Measurements from ENCODE around the gene POU2F1. TPM values are rescaled to one million over a fixed set of nuclear protein-coding genes. Genes with fewer than 3 reads are reported as not detected.

Gene POU2F1
- polyA plus RNA-seq, 2 of the 4 experiments (the other 2 are of a cell fraction): 2.9 to 9.4 TPM

DNA sequence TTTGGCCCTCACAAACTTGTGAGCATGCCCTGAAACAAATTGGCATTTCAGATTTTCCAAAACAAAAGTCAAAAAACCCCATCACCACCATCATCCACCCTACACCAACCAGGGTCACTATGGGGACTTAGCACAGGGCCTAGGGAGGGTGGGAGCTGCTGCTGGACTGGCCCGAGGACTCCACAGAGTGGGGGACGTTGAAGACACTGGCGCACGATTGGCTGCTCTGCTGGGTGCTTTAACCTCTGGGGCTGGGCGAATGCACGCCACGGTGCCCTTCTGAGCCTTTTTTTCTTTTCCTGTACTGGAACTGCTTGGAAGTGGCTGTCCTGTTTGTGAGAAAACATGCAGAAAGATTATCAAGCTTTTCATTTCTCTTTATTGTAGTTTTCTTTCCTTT, 204.8 kb downstream of the POU2F1 start:
- H3K4me2 ChIP-seq: no peak overlapping the region
- POLR2A ChIA-PET: no interaction called here
- CTCF ChIA-PET: interaction anchor here (0.9 to 5.4 kb wide), 4 partner anchors 16 to 158 kb away, joined by 3 to 29 read pairs (median 7); no protein-coding TSS in a partner anchor
- no peak for ATAC-seq
- H3K4me3 ChIP-seq: no peak overlapping the region
- no peak overlapping the region for H3K27ac ChIP-seq
- H3K4me1 ChIP-seq: peaks cover 3% of the 10 kb centered on the region; the same call in 2 of the 3 replicates
- no peak for FAIRE-seq
- WGBS (ENCODE audit: missing lambda C conversion rate): 94% methylated on average over 7 of the region's 7 CpGs
- TF ChIP-seq, protein P1, sequence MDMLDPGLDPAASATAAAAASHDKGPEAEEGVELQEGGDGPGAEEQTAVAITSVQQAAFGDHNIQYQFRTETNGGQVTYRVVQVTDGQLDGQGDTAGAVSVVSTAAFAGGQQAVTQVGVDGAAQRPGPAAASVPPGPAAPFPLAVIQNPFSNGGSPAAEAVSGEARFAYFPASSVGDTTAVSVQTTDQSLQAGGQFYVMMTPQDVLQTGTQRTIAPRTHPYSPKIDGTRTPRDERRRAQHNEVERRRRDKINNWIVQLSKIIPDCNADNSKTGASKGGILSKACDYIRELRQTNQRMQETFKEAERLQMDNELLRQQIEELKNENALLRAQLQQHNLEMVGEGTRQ (IDR thresholded peaks at IDR 0.05): no peak
- TF ChIP-seq, protein P2, sequence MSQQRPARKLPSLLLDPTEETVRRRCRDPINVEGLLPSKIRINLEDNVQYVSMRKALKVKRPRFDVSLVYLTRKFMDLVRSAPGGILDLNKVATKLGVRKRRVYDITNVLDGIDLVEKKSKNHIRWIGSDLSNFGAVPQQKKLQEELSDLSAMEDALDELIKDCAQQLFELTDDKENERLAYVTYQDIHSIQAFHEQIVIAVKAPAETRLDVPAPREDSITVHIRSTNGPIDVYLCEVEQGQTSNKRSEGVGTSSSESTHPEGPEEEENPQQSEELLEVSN (IDR thresholded peaks at IDR 0.05; ENCODE audit: borderline replicate concordance, low read depth): no peak
- DNase-seq (ENCODE audit: low read depth in 1 of 2, low spot score in 1 of 2): no peak
- no peaks in the 10 kb centered on the region for H3K9me3 ChIP-seq

DNA sequence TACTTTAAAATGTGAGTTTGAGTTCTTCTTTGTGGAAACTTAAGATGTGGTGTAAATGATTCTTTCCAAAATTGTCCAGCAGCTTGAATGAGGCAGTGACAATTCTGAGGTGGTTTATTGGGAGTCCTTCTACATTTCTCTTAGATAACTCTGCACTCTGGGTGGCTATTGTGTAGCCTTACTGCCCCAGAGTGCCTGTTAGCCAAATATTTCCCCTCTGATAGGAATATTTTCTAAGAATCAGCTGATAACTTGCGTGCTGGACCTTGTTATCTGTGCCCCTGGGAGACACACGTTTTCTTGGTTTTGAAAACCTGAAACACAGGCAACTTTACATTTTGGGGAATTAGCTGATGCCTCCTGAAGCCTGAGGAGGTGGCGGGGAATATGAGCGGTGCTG, 206.0 kb downstream of the POU2F1 start:
- CTCF ChIA-PET: interaction anchor here (1.1 to 5.4 kb wide), 6 partner anchors 9 to 158 kb away, joined by 3 to 29 read pairs (median 6); no protein-coding TSS in a partner anchor
- no peak for FAIRE-seq
- Histone ChIP-seq H3K4me3 (no peak overlapping the region), H3K9me3 (no peaks in the 10 kb centered on the region), H3K4me1 (no peaks in the 10 kb centered on the region), H3K27ac (no peak overlapping the region), H3K4me2 (no peak overlapping the region)
- no peak for ATAC-seq
- TF ChIP-seq, protein P3, sequence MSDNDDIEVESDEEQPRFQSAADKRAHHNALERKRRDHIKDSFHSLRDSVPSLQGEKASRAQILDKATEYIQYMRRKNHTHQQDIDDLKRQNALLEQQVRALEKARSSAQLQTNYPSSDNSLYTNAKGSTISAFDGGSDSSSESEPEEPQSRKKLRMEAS (IDR thresholded peaks at IDR 0.05): no peak
- TF ChIP-seq SMC3 (IDR thresholded peaks at IDR 0.05): no peak
- no peak for TF ChIP-seq MAFK (IDR thresholded peaks at IDR 0.05; ENCODE audit: partially characterized antibody)
- TF ChIP-seq CEBPB (IDR thresholded peaks at IDR 0.05): no peak
- TF ChIP-seq, protein P4, sequence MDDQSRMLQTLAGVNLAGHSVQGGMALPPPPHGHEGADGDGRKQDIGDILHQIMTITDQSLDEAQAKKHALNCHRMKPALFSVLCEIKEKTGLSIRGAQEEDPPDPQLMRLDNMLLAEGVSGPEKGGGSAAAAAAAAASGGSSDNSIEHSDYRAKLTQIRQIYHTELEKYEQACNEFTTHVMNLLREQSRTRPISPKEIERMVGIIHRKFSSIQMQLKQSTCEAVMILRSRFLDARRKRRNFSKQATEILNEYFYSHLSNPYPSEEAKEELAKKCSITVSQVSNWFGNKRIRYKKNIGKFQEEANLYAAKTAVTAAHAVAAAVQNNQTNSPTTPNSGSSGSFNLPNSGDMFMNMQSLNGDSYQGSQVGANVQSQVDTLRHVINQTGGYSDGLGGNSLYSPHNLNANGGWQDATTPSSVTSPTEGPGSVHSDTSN (IDR thresholded peaks at IDR 0.05): no peak
- TF ChIP-seq RARB (CRISPR knock-in tag; IDR thresholded peaks at IDR 0.05): no peak
- TF ChIP-seq, protein P5, sequence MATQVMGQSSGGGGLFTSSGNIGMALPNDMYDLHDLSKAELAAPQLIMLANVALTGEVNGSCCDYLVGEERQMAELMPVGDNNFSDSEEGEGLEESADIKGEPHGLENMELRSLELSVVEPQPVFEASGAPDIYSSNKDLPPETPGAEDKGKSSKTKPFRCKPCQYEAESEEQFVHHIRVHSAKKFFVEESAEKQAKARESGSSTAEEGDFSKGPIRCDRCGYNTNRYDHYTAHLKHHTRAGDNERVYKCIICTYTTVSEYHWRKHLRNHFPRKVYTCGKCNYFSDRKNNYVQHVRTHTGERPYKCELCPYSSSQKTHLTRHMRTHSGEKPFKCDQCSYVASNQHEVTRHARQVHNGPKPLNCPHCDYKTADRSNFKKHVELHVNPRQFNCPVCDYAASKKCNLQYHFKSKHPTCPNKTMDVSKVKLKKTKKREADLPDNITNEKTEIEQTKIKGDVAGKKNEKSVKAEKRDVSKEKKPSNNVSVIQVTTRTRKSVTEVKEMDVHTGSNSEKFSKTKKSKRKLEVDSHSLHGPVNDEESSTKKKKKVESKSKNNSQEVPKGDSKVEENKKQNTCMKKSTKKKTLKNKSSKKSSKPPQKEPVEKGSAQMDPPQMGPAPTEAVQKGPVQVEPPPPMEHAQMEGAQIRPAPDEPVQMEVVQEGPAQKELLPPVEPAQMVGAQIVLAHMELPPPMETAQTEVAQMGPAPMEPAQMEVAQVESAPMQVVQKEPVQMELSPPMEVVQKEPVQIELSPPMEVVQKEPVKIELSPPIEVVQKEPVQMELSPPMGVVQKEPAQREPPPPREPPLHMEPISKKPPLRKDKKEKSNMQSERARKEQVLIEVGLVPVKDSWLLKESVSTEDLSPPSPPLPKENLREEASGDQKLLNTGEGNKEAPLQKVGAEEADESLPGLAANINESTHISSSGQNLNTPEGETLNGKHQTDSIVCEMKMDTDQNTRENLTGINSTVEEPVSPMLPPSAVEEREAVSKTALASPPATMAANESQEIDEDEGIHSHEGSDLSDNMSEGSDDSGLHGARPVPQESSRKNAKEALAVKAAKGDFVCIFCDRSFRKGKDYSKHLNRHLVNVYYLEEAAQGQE (IDR thresholded peaks at IDR 0.05): no peak
- TF ChIP-seq HOXB5 (CRISPR knock-in tag; IDR thresholded peaks at IDR 0.05): no peak
- TF ChIP-seq HDAC2 (IDR thresholded peaks at IDR 0.05): no peak
- TF ChIP-seq POLR2A (IDR thresholded peaks at IDR 0.05; ENCODE audit: low read length): no peak
- TF ChIP-seq, protein P6, sequence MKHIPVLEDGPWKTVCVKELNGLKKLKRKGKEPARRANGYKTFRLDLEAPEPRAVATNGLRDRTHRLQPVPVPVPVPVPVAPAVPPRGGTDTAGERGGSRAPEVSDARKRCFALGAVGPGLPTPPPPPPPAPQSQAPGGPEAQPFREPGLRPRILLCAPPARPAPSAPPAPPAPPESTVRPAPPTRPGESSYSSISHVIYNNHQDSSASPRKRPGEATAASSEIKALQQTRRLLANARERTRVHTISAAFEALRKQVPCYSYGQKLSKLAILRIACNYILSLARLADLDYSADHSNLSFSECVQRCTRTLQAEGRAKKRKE (CRISPR knock-in tag; IDR thresholded peaks at IDR 0.05; ENCODE audit: low read depth): no peak
- TF ChIP-seq NFE2L2 (conservative IDR thresholded peaks at IDR 0.05; ENCODE audit: low read length): no peak
- no peak for TF ChIP-seq CBX2 (IDR thresholded peaks at IDR 0.05; ENCODE audit: borderline replicate concordance, low read depth)
- no peak for TF ChIP-seq JUNB (IDR thresholded peaks at IDR 0.05)
- no peak for TF ChIP-seq MYC (IDR thresholded peaks at IDR 0.05; ENCODE audit: borderline replicate concordance, low read length)
- no peak for TF ChIP-seq RNF2 (IDR thresholded peaks at IDR 0.05; ENCODE audit: borderline replicate concordance, low read depth)
- TF ChIP-seq EHF (CRISPR knock-in tag; IDR thresholded peaks at IDR 0.05): no peak
- TF ChIP-seq JUN (IDR thresholded peaks at IDR 0.05): no peak
- no peak for TF ChIP-seq FOXS1 (CRISPR knock-in tag; IDR thresholded peaks at IDR 0.05)
- TF ChIP-seq BHLHE40 (IDR thresholded peaks at IDR 0.05; ENCODE audit: low read depth, low read length): no peak
- POLR2A ChIA-PET: no interaction called here
- no peak for DNase-seq (ENCODE audit: low read depth in 1 of 2, low spot score in 1 of 2)
- WGBS (ENCODE audit: missing lambda C conversion rate): 85% methylated on average over 4 of the region's 4 CpGs

Measured in A549 (cell line).